ENCODE results near the gene OLIG2. TPM values are rescaled to one million over a fixed set of nuclear protein-coding genes. Genes with fewer than 3 reads are reported as not detected.

OLIG2 gene
- total RNA-seq, 1 experiment from 2014 or later: not detected

- TF ChIP-seq REST (IDR thresholded peaks at IDR 0.05; ENCODE audit: low read depth): no peak
- no peak for TF ChIP-seq JUND (IDR thresholded peaks at IDR 0.05)
- TF ChIP-seq EZH2phosphoT487 (IDR thresholded peaks at IDR 0.05; ENCODE audit: borderline replicate concordance): no peak
- no peak for TF ChIP-seq POLR2A (IDR thresholded peaks at IDR 0.05; ENCODE audit: borderline replicate concordance, extremely low read depth, insufficient read depth, insufficient read length)
- no peak for TF ChIP-seq POLR2AphosphoS5 (IDR thresholded peaks at IDR 0.05; ENCODE audit: low read depth, low read length)
Observed at GRCh38 chr21:33051925-33052324, 26.2 kb downstream of the OLIG2 start (continued).

GRCh38 chr21:33053951-33054350, 28.2 kb downstream of the OLIG2 start:
- DNase-seq (ENCODE audit: low read depth, low spot score): no peak
- Histone ChIP-seq H3K4me2 (ENCODE audit: low read length) (no peak overlapping the region), H3K4me3 (replicated peaks in 1 of 2; ENCODE audit: low read depth in 1 of 2, low read length in 2 of 2) (no peak overlapping the region), H2AFZ (ENCODE audit: low read depth, low read length, poor library complexity, severe bottlenecking) (no peak overlapping the region), H3K27ac (ENCODE audit: low read depth, low read length) (no peak overlapping the region), H3K9me2 (ENCODE audit: insufficient read depth) (no peaks in the 10 kb centered on the region), H3K9me3 (ENCODE audit: control insufficient read depth in 1 of 2, insufficient read depth in 1 of 2, low read depth in 1 of 2, low read length in 2 of 2) (no peaks in the 10 kb centered on the region), H3K79me2 (ENCODE audit: insufficient read depth, low read length) (no peaks in the 10 kb centered on the region), H4K20me1 (ENCODE audit: insufficient read depth) (no peaks in the 10 kb centered on the region), H3K4me1 (ENCODE audit: control insufficient read depth in 1 of 2, insufficient read depth in 2 of 2, low read length in 2 of 2) (no peaks in the 10 kb centered on the region), H3K36me3 (ENCODE audit: control insufficient read depth in 1 of 2, insufficient read depth in 2 of 2, low read length in 2 of 2) (no peaks in the 10 kb centered on the region), H3K9ac (ENCODE audit: low read length) (no peak overlapping the region), H3K27me3 (ENCODE audit: insufficient read depth, low read length) (peaks cover 10% of the 10 kb centered on the region)
- TF ChIP-seq REST (IDR thresholded peaks at IDR 0.05; ENCODE audit: low read depth) (no peak), POLR2AphosphoS5 (IDR thresholded peaks at IDR 0.05; ENCODE audit: low read depth, low read length) (no peak), POLR2A (IDR thresholded peaks at IDR 0.05; ENCODE audit: borderline replicate concordance, extremely low read depth, insufficient read depth, insufficient read length) (no peak), RAD21 (IDR thresholded peaks at IDR 0.05; ENCODE audit: low read depth) (no peak), TCF7L2 (IDR thresholded peaks at IDR 0.05; ENCODE audit: borderline replicate concordance, extremely low read depth, insufficient read depth, insufficient read length) (no peak), CBX3 (IDR thresholded peaks at IDR 0.05; ENCODE audit: low read depth) (no peak), JUND (IDR thresholded peaks at IDR 0.05) (no peak), YY1 (IDR thresholded peaks at IDR 0.05; ENCODE audit: extremely low read depth, insufficient replicate concordance, low read depth, low read length) (no peak), ELF1 (IDR thresholded peaks at IDR 0.05; ENCODE audit: borderline replicate concordance, low read depth) (no peak), EGR1 (IDR thresholded peaks at IDR 0.05; ENCODE audit: low read depth) (no peak)
- TF ChIP-seq, protein P1, sequence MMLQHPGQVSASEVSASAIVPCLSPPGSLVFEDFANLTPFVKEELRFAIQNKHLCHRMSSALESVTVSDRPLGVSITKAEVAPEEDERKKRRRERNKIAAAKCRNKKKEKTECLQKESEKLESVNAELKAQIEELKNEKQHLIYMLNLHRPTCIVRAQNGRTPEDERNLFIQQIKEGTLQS (IDR thresholded peaks at IDR 0.05): no peak
- TF ChIP-seq, protein P2, sequence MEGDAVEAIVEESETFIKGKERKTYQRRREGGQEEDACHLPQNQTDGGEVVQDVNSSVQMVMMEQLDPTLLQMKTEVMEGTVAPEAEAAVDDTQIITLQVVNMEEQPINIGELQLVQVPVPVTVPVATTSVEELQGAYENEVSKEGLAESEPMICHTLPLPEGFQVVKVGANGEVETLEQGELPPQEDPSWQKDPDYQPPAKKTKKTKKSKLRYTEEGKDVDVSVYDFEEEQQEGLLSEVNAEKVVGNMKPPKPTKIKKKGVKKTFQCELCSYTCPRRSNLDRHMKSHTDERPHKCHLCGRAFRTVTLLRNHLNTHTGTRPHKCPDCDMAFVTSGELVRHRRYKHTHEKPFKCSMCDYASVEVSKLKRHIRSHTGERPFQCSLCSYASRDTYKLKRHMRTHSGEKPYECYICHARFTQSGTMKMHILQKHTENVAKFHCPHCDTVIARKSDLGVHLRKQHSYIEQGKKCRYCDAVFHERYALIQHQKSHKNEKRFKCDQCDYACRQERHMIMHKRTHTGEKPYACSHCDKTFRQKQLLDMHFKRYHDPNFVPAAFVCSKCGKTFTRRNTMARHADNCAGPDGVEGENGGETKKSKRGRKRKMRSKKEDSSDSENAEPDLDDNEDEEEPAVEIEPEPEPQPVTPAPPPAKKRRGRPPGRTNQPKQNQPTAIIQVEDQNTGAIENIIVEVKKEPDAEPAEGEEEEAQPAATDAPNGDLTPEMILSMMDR (IDR thresholded peaks at IDR 0.05 in 2 of 3, conservative IDR thresholded peaks at IDR 0.05 in 1 of 3; ENCODE audit: borderline replicate concordance in 1 of 3, insufficient read depth in 1 of 3, low read depth in 2 of 3, low read length in 2 of 3): no peak
- BruUV-seq (replicated peaks): no TSS peak
- ChIA-PET CTCF (no interaction called here), POLR2A (no interaction called here), RAD21 (ENCODE audit: low non-redundant PET in 1 of 2, low total read pairs in 2 of 2, uncharacterized antibody in 2 of 2, unreplicated experiment in 2 of 2) (no interaction called here)
- intact Hi-C loops (cut with micrococcal nuclease): no loop called here
- ATAC-seq: no peak
